DMS153 treated with DMSO at 0.1 percent for 48 hours (cell line): ENCODE results near the gene COL1A1.

ENCODE experiments used
- DNase-seq: peaks from one replicate; lab custom pipeline; 2025; ENCODE audit not compliant: unreplicated experiment; lab: John Stamatoyannopoulos, UW

COL1A1 gene

DNA sequence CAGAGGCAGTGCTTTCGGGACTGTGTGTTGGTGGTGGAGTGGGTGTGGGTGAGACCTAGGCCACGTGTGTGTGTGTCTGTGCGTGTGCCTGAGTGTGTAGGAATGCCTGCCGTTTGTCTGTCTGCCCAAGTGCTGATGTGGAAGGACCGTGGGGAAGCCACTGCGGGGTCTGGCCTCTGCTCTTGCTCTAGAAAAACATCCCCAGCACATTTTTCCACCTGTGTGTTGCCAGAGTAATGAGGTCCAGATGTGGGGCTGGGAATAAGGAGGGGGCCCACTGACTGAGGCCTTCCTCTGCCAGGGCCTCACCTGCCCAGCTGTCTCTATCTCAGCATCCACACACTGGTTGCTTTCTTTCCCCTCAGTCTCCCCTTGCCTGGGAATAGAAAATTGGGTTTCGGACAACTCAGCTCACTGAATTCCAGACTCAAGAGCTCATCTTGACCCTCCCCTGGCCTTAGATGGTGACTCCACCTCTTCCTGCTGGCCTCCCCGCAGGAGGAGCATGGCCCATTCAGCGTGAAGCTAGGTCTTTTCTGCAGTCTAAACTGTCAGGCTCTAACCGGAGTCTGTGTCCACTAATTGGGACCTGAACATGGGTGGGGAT lies 28.0 kb downstream of the COL1A1 start:
- no peak for DNase-seq

DNA sequence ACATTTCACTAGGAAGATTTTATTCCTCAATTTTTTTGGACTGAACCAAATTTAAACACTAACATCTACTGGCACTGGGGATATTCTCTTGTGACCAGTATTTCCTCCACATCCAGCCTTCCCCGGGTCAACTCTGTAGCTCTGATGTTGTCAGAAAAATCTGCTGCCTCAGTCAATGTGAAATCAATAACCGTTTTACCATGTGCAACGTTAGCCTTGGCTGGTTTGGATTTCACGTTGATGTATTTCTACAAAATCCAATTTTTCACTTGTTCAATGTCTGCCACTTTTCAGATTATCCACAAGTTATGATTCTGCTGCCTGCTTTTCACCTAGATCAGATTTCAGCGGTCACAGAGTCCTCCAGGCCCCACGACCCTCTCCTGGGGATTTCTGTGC lies 28.5 kb downstream of the COL1A1 start:
- DNase-seq, result no peak

- DNase-seq, result no peak
Observed at GRCh38 chr17:50172130-50172529, 29.3 kb downstream of the COL1A1 start.

DNA sequence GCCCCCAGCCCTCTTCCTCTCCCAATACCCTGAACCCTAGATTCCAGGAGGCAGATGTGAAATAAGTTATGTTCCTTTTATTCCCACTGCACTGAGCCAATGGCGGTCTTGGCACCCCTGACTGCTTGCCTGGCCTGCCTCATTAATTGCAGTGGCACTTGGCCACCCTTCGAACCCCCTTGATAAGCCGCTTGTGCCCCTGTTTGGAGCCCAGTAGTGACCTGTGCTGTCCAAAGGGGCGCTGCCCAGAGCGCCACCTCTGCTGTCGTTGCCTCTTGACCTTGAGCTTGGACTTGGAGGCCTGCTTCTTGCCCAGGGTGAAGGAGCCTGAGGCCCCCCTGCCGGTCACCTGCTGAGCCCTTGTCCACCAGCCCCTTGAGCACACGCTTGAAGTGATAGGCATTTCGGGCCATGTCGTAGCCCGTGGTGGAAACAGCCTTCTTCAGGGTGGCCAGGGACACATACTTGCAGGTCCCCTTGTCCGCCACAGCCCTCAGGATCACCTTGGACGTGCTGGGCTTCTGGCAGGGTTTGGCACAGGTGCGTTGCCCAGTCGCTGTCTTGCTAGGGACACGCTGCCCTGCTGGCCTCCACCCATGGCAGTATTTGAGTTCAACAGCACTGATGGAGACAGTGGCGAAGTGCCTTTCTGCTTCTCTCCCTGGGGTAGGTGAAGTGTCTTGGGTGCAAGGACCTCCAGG lies 29.9 kb downstream of the COL1A1 start:
- DNase-seq, result no peak

GRCh38 chr17:50170662-50171370 lies 30.6 kb downstream of the COL1A1 start:
- DNase-seq, result no peak

GRCh38 chr17:50169881-50170459 lies 31.5 kb downstream of the COL1A1 start:
- no peak for DNase-seq

DNA sequence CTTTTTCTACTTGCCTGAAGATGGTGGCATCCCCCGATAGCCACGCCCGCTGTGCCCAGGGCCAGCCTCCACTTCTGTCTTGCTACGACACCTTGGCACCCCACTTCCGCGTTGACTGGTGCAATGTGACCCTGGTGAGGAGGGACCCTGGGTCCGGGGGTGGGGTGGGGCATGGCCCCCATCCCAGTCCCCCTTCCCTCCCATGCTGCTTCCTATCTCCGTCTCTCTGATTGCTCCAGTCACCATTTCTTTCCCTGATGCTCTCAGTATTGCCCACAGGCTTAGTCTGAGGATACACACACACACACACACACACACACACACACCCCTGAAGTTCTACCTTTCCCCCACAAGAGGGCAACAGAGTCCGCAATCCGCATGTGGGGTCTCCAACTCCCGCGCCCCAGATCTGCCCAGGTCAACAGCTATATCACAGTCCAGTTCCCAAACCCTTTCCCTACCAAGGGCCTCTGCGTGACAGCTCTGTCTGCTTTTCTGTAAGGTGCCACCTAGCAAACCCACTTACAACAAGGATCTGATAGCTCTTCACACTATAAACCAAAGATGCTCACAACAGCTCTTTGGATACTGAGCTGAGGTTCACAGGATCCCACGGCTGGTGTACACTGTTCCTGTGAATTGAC lies 32.2 kb downstream of the COL1A1 start:
- DNase-seq, result peak; percentile 24

- DNase-seq, result no peak
Observed at GRCh38 chr17:50168319-50168718, 33.1 kb downstream of the COL1A1 start.

GRCh38 chr17:50167371-50167770 lies 34.1 kb downstream of the COL1A1 start:
- no peak for DNase-seq

DNA sequence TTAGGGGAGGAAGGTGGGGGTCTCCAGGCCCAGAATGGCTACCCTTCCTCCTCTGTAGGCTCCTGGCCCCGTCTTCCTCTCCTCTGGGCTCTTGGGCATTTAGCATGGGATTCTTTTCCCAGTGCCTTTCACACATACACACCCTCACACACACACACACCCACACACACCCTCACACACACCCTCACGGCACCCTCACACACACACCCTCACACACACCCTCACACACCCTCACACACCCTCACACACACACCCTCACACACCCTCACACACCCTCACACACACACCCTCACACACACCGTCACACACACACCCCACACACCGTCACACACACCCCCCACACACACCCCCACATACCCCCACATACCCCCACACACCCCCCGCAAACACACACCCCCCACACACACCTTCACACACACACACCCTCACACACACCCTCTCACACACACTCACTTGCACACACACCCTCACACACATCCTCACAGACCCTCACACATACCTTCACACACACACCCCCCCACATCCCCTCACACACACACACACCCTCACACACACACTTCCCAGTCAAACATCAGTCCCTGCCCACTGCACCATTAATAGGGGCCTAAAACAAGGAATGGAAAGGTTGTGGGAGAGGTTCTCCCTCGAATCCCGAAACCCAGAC lies 34.8 kb downstream of the COL1A1 start:
- no peak for DNase-seq

- DNase-seq, result no peak
Observed at GRCh38 chr17:50165867-50166517, 35.4 kb downstream of the COL1A1 start, which contains the start of gene SGCA. Gene SGCA, plus strand, starts transcription at chr17:50166005. Its CDS starts 36 bp downstream, at chr17:50166041.

DNA sequence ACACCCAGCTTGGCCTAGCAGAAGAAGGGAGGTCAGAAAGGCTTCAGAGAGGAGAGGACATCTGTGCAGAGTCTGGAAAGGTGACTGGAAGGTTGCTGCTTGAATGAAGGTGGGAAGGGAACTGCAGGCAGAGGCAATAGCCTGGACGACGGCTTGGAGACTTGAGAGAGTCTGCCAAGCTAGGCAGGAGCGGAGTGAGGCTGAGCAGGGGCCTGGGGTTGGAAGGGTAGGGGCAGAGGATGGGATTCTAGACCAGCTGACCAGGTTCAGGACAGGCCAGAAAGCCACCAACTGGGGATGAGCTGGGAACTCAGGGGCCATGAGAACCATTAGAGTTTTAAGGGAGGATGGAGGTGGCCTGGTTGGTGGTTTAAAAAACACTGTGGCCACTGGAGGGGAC lies 36.0 kb downstream of the COL1A1 start:
- no peak for DNase-seq

DNA sequence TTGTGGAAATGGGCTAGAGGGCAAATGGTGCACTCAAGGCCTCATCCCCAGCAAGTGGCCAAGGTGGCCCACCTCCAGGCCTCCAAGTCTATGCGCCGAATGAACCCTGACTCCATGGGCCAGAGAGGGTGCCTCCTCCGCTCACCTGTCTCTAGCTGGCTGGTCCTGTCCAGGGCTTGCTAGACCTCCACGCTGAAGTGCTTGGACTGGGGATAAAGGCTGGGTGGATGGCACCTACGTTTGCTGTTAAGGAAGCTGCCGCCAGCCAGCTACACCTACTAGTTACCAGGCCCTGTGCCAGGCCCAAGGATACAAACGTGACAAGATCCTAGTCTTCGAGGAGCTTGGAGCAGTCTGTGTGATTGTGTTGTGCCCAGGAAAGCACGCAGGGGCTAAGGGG lies 36.4 kb downstream of the COL1A1 start:
- DNase-seq, result no peak

- no peak for DNase-seq
Observed at GRCh38 chr17:50164697-50164988, 36.8 kb downstream of the COL1A1 start.

GRCh38 chr17:50163843-50164696 lies 37.4 kb downstream of the COL1A1 start:
- no peak for DNase-seq

DNA sequence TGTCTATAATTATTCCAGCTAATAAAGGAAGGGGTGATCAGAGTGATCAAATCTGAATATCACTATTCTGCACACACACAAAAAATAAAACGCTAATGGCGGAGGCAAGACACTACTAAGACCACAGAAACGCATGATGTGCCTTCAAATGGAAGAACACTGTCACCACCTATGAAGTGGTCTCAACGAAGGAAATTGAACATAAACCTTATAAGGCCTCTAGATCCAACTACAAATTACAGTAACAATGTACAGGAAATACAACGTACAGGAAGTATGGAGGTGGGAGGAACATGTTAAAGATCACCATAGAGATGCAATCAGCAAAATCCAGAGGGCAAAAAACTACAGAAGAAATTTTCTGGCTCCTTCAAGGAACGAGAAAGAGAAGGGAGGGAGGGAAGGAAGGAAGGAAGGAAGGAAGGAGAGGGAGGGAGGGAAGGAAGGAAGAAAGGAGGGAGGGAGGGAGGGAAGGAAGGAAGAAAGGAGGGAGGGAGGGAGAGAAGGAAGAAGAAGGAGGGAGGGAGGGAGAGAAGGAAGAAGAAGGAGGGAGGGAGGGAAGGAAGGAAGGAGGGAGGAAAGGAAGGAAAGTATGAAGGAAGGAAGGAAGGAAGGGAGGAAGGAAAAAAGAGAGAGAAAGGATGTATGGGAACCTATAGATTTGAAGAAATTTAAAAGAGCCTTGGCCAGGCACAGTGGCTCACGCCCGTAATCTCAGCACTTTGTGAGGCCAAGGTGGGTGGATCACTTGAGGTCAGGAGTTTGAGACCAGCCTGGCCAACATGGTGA lies 38.8 kb downstream of the COL1A1 start:
- no peak for DNase-seq

GRCh38 chr17:50161911-50162288 lies 39.5 kb downstream of the COL1A1 start:
- no peak for DNase-seq

GRCh38 chr17:50161023-50161910 lies 40.2 kb downstream of the COL1A1 start:
- peak; percentile 89 for DNase-seq
